ENCODE data around the gene RCC2. TPM values are rescaled to one million over a fixed set of nuclear protein-coding genes. Genes with fewer than 3 reads are reported as not detected.

RCC2 gene
- total RNA-seq, 4 donors from 2014 or later, result 62.6 to 78.5 (median 71.3) TPM

GRCh38 chr1:17451731-17452130, 12.3 kb upstream of the RCC2 start:
- no peak overlapping the region for H3K4me3 ChIP-seq (ENCODE audit: low read depth, poor library complexity, severe bottlenecking)
- DNase-seq (ENCODE audit: low spot score in 2 of 2), result no peak
- TF ChIP-seq POLR2A (IDR thresholded peaks at IDR 0.05) (no peak), CTCF (IDR thresholded peaks at IDR 0.05) (no peak)
- WGBS, 2 donors, result 73 to 77% methylated on average over 7 of the region's 7 CpGs
- intact Hi-C loops (cut with DNase I; ENCODE audit: low total_unique reads), result no loop called here

- intact Hi-C loops (cut with DNase I; ENCODE audit: low total_unique reads), result no loop called here
Observed at GRCh38 chr1:17447501-17447992, 8.1 kb upstream of the RCC2 start.

GRCh38 chr1:17442841-17443240, 3.4 kb upstream of the RCC2 start:
- no peak for DNase-seq (ENCODE audit: low spot score in 2 of 2)
- intact Hi-C loops (cut with DNase I; ENCODE audit: low total_unique reads), result no loop called here
- H3K4me3 ChIP-seq (ENCODE audit: low read depth, poor library complexity, severe bottlenecking), result no peak overlapping the region
- TF ChIP-seq CTCF (IDR thresholded peaks at IDR 0.05), result no peak
- TF ChIP-seq POLR2A (IDR thresholded peaks at IDR 0.05), result no peak
- WGBS, 2 donors, result 75 to 77% methylated on average over 6 of the region's 6 CpGs

More at GRCh38 chr1:17447501-17447992, 8.1 kb upstream of the RCC2 start:
- TF ChIP-seq CTCF (IDR thresholded peaks at IDR 0.05), result no peak
- TF ChIP-seq POLR2A (IDR thresholded peaks at IDR 0.05), result no peak
- 76 to 79% methylated on average over 12 of the region's 12 CpGs for WGBS, 2 donors
- no peak for DNase-seq (ENCODE audit: low spot score in 2 of 2)
- no peak overlapping the region for H3K4me3 ChIP-seq (ENCODE audit: low read depth, poor library complexity, severe bottlenecking)

GRCh38 chr1:17441993-17442357, 2.5 kb upstream of the RCC2 start:
- intact Hi-C loops (cut with DNase I; ENCODE audit: low total_unique reads), result no loop called here
- no peak for DNase-seq (ENCODE audit: low spot score in 2 of 2)

GRCh38 chr1:17441265-17441992, 2.0 kb upstream of the RCC2 start:
- H3K4me3 ChIP-seq (ENCODE audit: low read depth, poor library complexity, severe bottlenecking), result no peak overlapping the region
- WGBS, 2 donors, result 36 to 44% methylated on average over 10 of the region's 10 CpGs
- intact Hi-C loops (cut with DNase I; ENCODE audit: low total_unique reads), result no loop called here
- no peak for DNase-seq (ENCODE audit: low spot score in 2 of 2)
- TF ChIP-seq CTCF (IDR thresholded peaks at IDR 0.05), result no peak
- TF ChIP-seq POLR2A (IDR thresholded peaks at IDR 0.05), result no peak

More at GRCh38 chr1:17441993-17442357, 2.5 kb upstream of the RCC2 start:
- no peak for TF ChIP-seq POLR2A (IDR thresholded peaks at IDR 0.05)
- TF ChIP-seq CTCF (IDR thresholded peaks at IDR 0.05), result no peak
- no peak overlapping the region for H3K4me3 ChIP-seq (ENCODE audit: low read depth, poor library complexity, severe bottlenecking)
- WGBS, 2 donors, result 63 to 73% methylated on average over 4 of the region's 4 CpGs

GRCh38 chr1:17440827-17441168, 1.3 kb upstream of the RCC2 start:
- no peak for TF ChIP-seq CTCF (IDR thresholded peaks at IDR 0.05)
- TF ChIP-seq POLR2A (IDR thresholded peaks at IDR 0.05), result no peak
- no peak overlapping the region for H3K4me3 ChIP-seq (ENCODE audit: low read depth, poor library complexity, severe bottlenecking)
- WGBS, 2 donors, result 36 to 53% methylated on average over 6 of the region's 6 CpGs
- intact Hi-C loops (cut with DNase I; ENCODE audit: low total_unique reads), result no loop called here
- DNase-seq (ENCODE audit: low spot score in 2 of 2), result no peak

Measured in lower leg skin (tissue), 4 donors.